PC-3 (cell line): ENCODE data around the gene PRUNE1. TPM values are rescaled to one million over a fixed set of nuclear protein-coding genes. Genes with fewer than 3 reads are reported as not detected.

Experiments
- ATAC-seq: fragments of 200-7000 bp; cut with Tn5 transposase; 2 replicates; pipeline ENCODE4 v1.9.1; 2020; ENCODE audit warnings: mild to moderate bottlenecking, moderate library complexity
- BruUV-seq: library from RNA; stranded (reverse); fragments of 400-500 nt; replicated peaks from 2 replicates; lab custom pipeline; 2021; lab: Mats Ljungman, UMichigan
- CTCF ChIA-PET: fragments of 300-600 bp; sonication (Branson Sonifier 250); formaldehyde crosslinking; loops from one replicate; lab custom pipeline; 2022; ENCODE audit warnings: antibody characterized with exemption; lab: Charles Lee
- POLR2A ChIA-PET: fragments of 300-600 bp; sonication (Branson Sonifier 250); formaldehyde crosslinking; loops from one replicate; lab custom pipeline; 2022; ENCODE audit warnings: antibody characterized with exemption; ENCODE audit not compliant: unreplicated experiment; lab: Charles Lee
- DNase-seq: peaks from one replicate; pipeline ENCODE4 v3.0.0-alpha.2; 2015
- H2AFZ ChIP-seq: fragments of 300-600 bp; sonication (generic); 2 replicates; pipeline ENCODE4 v1.6.0; 2016; ENCODE audit warnings: antibody characterized with exemption, low read length
- H3F3A ChIP-seq: fragments of 300-600 bp; sonication (generic); one replicate; pipeline ENCODE4 v1.6.0; 2017; ENCODE audit warnings: antibody characterized with exemption, low read length, control low read depth, mild to moderate bottlenecking; ENCODE audit not compliant: unreplicated experiment
- H3K27ac ChIP-seq: fragments of 300-600 bp; sonication (generic); 2 replicates; pipeline ENCODE4 v1.5.1; 2016; ENCODE audit warnings: mild to moderate bottlenecking, low read length
- H3K27me3 ChIP-seq: fragments of 300-600 bp; sonication (generic); 2 replicates; pipeline ENCODE4 v1.6.1; 2016; ENCODE audit warnings: low read length, mixed read lengths
- H3K36me3 ChIP-seq: fragments of 300-600 bp; sonication (generic); 2 replicates; pipeline ENCODE4 v1.6.1; 2016; ENCODE audit warnings: low read depth, mixed run types, low read length, mixed read lengths
- H3K4me1 ChIP-seq: fragments of 300-600 bp; sonication (generic); 2 replicates; pipeline ENCODE4 v1.5.1; 2016; ENCODE audit warnings: low read length; ENCODE audit not compliant: insufficient read depth
- H3K4me2 ChIP-seq: fragments of 300-600 bp; sonication (generic); 2 replicates; pipeline ENCODE4 v1.6.0; 2016; ENCODE audit warnings: low read length
- H3K4me3 ChIP-seq: fragments of 300-600 bp; sonication (generic); 2 replicates; pipeline ENCODE4 v1.5.1; 2016; ENCODE audit warnings: mild to moderate bottlenecking, low read length, mixed read lengths
- H3K79me2 ChIP-seq: fragments of 300-600 bp; sonication (generic); 2 replicates; pipeline ENCODE4 v1.6.1; 2017; ENCODE audit warnings: low read length, mixed read lengths
- H3K9ac ChIP-seq: fragments of 300-600 bp; sonication (generic); 2 replicates; pipeline ENCODE4 v1.6.0; 2016; ENCODE audit warnings: mild to moderate bottlenecking, low read length
- H3K9me2 ChIP-seq: fragments of 300-600 bp; sonication (generic); replicated peaks from 2 replicates; pipeline ENCODE4 v1.6.1; 2016; ENCODE audit warnings: mixed run types, low read length, mixed read lengths
- H3K9me3 ChIP-seq: fragments of 300-600 bp; sonication (generic); 2 replicates; pipeline ENCODE4 v1.6.1; 2016; ENCODE audit warnings: low read length, mixed read lengths
- H4K20me1 ChIP-seq: fragments of 300-600 bp; sonication (generic); 2 replicates; pipeline ENCODE4 v1.6.1; 2016; ENCODE audit warnings: low read length, mixed read lengths
- CTCF ChIP-seq: fragments of 300-600 bp; sonication (generic); conservative IDR thresholded peaks from 2 replicates; pipeline ENCODE4 v1.5.1; 2017; ENCODE audit warnings: antibody characterized with exemption, low read depth, mild to moderate bottlenecking, low read length
- EZH2 ChIP-seq: fragments of 300-600 bp; sonication (generic); IDR thresholded peaks from one replicate; pipeline ENCODE4 v1.6.1; 2017; ENCODE audit warnings: antibody characterized with exemption, mild to moderate bottlenecking, low read length; ENCODE audit not compliant: unreplicated experiment
- EZH2phosphoT487 ChIP-seq: fragments of 300-600 bp; sonication (generic); IDR thresholded peaks from 2 replicates; pipeline ENCODE4 v1.6.1; 2018; ENCODE audit warnings: mild to moderate bottlenecking, antibody characterized with exemption, low read length, borderline replicate concordance
- intact Hi-C: fragments of 100-400 bp; cut with micrococcal nuclease; formaldehyde crosslinking; loops from 2 replicates; pipeline ENCODE4 v1.9.0; 2023
- total RNA-seq: library from RNA; depleted of rRNA; stranded (reverse); fragments of >200 nt; gene quantifications from 2 replicates; pipeline ENCODE4 v1.2.3, GENCODE V29; 2014

The PRUNE1 gene
- total RNA-seq, 1 experiment from 2014 or later, result 20.3 TPM

GRCh38 chr1:151037032-151037431 is 28.8 kb downstream of the PRUNE1 start:
- Histone ChIP-seq H3K9me2 (no peaks in the 10 kb centered on the region), H3K36me3 (no peaks in the 10 kb centered on the region; the same call in 1 of the 2 replicates), H3K9me3 (no peaks in the 10 kb centered on the region), H3F3A (no peaks in the 10 kb centered on the region), H2AFZ (no peak overlapping the region), H3K4me3 (no peak overlapping the region), H3K9ac (no peak overlapping the region), H3K27ac (no peak overlapping the region), H4K20me1 (no peaks in the 10 kb centered on the region), H3K4me1 (peaks cover 5% of the 10 kb centered on the region), H3K27me3 (no peaks in the 10 kb centered on the region), H3K79me2 (no peaks in the 10 kb centered on the region), H3K4me2 (no peak overlapping the region)
- TF ChIP-seq CTCF (no peak), EZH2 (no peak), EZH2phosphoT487 (no peak)
- ATAC-seq, result no peak
- intact Hi-C loops, result no loop called here
- BruUV-seq, result no TSS peak
- DNase-seq, result no peak
- ChIA-PET POLR2A (no interaction called here), CTCF (no interaction called here)

GRCh38 chr1:151039521-151039920 is 31.3 kb downstream of the PRUNE1 start:
- CTCF ChIA-PET, result no interaction called here

More at GRCh38 chr1:151039521-151039920, 31.3 kb downstream of the PRUNE1 start:
- no peaks in the 10 kb centered on the region for H3K79me2 ChIP-seq
- POLR2A ChIA-PET, result no interaction called here
- no peak overlapping the region for H3K4me2 ChIP-seq
- no peaks in the 10 kb centered on the region for H3K9me3 ChIP-seq
- H3K27me3 ChIP-seq, result no peaks in the 10 kb centered on the region
- no peak overlapping the region for H2AFZ ChIP-seq
- no peaks in the 10 kb centered on the region for H4K20me1 ChIP-seq
- no peak overlapping the region for H3K9ac ChIP-seq
- H3F3A ChIP-seq, result no peaks in the 10 kb centered on the region
- DNase-seq (no peak), ATAC-seq (no peak)
- H3K36me3 ChIP-seq, result no peaks in the 10 kb centered on the region; the same call in 1 of the 2 replicates
- BruUV-seq, result no TSS peak
- intact Hi-C loops, result no loop called here
- no peak overlapping the region for H3K4me3 ChIP-seq
- H3K27ac ChIP-seq, result no peak overlapping the region
- no peaks in the 10 kb centered on the region for H3K9me2 ChIP-seq
- H3K4me1 ChIP-seq, result peaks cover 5% of the 10 kb centered on the region
- TF ChIP-seq EZH2, result no peak
- no peak for TF ChIP-seq EZH2phosphoT487
- TF ChIP-seq CTCF, result no peak
